DMS 273 (cell line): ENCODE measurements around the gene DLG2.
"Not testable (repeated sequence)": the region's sequence is repeated elsewhere in the genome, so short reads cannot be mapped to it uniquely, and the experiment has no call there.

Source experiments
- DNase-seq: peaks from one replicate; lab custom pipeline; 2025; ENCODE audit not compliant: unreplicated experiment; lab: John Stamatoyannopoulos, UW

DLG2 gene

DNA sequence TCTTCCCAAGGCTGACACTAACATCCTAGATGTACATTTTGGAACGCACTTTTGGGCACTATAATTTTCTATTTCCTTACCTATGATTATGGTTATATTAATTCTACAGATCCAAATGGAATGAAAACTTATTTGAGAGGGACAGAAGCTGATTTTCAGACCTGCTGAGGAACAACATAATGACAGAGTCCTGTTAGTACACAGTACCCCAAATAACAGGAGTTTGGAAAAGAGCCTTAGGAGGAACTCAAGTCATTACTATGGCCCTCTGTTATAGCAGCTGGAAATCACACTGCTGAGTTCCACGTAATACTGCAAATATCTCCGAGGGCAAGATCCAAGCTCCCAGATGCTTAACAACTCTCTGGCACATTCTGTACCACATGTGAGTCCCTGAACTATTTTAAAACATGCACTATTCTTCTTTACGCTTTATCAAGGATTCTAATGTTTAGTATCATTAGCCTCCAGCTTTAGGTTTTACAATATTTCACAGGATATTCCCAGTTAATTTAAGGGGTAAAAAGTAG is 1313.2 kb downstream of the DLG2 start:
- no peak for DNase-seq

DNA sequence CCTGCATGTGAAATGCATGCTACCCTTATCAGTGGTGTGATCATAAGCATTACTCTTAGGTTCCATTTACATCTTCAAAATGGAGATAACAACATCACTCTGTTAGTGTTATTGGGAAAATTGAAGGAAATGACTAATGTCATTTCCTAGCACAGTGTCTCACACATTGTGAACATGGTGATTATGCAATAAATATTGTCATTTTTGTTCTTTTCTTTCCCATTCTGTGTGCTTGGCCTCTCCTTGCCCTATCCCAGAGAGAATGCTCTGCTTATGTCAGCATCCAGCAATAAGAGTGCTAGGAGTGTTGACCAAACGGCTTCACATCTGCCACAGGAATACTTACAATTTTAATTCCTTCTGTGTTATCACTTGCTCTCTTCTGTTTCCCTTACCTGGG is 1316.9 kb downstream of the DLG2 start:
- no peak for DNase-seq

DNA sequence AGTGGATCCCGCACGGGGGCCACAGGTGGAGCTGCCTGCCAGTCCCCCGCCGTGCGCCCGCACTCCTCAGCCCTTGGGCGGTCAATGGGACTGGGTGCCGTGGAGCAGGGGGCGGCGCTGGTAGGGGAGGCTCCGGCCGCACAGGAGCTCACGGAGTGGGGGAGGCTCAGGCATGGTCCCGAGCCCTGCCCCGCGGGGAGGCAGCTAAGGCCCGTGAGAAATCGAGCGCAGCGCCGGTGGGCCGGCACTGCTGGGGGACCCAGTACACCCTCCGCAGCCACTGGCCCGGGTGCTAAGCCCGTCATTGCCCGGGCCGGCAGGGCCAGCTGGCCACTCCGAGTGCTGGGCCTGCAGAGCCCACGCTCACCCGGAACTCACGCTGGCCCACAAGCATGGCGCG is 1318.7 kb downstream of the DLG2 start:
- DNase-seq: not testable (repeated sequence)

DNA sequence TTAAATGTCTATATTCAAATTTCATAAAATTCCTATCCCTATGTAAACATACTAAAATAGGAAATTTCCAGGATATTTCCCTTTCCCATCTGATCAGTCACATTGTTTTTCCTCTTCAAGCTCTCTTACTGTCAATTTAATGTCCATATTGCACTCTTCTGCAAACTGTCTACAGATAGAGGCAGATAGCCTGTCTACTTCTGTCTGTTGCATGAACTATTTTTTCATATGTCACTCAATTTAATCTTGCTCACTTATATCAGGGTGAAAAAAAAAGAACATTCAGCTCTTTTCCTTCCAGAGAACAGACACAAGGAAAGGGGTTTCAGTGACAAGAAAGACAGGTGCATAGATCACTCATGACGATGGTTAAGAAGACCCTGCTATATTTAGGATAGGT is 1327.1 kb downstream of the DLG2 start:
- no peak for DNase-seq

DNA sequence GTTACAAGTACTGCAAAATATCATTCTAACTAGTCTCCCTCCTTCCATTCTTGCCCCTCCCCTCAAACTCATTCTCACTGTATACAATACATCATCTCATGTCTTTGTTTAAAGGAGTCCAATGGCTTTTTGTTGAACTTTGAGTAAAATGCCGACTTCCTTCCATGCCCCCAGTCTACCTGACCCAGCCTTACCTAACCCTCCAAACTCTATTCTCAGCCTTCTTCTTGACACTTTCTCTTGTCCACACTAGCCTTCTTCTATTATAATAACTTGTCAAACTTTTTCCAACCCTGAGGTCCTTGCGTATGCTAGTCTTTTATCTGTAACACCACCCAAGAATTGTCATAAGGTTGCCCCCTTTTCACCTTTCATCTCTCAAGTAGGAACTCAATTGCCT is 1329.6 kb downstream of the DLG2 start:
- no peak for DNase-seq

DNA sequence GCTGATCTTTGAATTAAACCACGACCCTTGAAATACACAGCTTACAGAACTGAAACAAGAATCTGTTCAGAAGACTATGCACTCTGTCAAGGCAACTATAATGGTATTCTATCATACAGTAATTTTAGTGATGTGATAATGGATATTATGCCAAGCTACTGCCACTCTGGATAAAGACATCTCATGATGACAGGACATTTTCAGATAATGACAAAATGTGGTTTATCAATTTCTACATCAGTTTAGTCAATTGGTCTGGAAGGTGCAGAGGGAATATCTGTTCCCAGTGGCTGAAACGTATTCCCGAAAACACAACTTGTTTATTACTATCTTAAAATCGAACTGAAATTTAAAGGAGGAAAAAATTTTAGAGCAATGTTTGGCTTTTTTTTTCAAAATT is 1331.3 kb downstream of the DLG2 start:
- DNase-seq: no peak

DNA sequence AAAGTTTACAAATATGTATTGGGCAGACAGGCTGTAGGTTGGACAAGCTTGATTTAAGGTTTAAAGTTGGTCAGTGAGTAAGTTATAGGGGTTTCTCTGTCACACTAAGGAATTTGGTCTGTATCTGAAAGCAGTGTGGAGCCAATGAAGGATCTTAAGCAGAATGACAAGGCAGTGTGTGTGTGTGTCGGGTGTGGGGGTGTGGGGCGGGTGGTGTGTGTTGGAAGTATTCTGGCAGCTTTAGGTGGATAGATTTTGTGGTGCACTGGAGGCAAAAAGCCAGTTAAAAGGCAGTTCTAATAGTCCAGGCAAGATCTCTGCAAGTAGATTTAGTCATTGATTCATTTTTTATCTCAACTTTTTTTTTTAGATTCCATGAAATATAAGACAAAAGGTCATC is 1334.2 kb downstream of the DLG2 start:
- no peak for DNase-seq

DNA sequence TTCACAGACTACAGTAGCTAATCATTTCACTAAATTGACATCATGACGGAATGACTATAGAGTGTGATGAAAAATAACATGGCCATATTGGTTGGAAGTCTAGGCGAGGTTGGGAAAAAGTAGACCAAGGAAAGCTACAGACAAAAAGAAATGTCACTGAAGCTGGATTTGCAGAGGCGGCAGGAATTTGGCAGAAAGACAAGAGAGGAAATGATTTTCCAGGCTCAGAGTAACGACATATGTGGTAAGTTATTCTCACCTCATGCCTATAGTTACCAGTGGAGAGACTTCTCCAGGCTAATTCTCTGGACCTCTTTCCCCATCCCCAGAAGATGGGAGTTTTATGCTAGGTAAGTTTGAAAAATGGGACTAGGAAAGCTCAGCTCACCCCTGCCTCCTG is 1335.1 kb downstream of the DLG2 start:
- no peak for DNase-seq

DNA sequence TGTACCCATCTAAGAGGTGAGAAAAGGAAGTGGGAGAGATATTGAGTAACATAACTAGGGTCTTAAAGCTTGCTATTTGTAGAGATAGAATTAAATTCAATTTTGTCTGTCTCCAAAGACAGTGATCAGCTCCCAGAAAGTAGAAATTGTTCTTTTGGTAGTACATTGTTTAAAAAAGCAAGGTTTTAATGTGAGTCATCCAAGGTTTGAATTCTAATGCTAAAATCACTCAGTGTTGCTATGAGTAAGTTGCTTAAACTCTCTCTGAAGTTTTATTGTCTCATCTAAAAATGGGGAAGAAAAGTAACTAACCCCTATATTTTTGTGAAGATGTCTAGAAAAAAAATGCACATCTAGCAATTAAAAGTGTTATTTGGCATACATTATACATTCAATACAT is 1336.5 kb downstream of the DLG2 start:
- no peak for DNase-seq

DNA sequence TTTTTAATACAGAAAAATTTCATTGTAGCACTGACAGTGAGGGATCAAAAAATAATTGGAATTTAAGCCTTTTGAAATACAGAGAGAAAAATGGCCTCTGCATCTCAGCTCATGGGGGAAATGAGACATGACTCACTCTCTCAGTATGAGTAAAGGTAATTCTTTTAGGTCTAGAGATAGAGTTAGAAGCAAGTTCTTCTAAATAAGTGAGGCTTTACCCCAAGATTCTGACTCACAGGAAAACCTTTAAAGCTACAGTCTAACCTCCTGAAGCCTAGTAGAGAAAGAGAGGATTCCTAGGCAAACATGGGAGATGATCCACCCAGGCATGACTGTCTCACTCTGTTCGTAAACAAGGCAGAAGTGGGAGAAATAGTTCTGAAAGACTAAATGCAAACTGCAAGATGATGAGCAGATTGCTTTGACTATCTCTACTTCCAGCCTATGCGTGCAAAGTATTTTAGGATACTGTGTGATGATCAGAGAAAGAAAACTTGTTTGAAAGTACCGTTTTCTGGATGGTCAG is 1337.7 kb downstream of the DLG2 start:
- DNase-seq: no peak

DNA sequence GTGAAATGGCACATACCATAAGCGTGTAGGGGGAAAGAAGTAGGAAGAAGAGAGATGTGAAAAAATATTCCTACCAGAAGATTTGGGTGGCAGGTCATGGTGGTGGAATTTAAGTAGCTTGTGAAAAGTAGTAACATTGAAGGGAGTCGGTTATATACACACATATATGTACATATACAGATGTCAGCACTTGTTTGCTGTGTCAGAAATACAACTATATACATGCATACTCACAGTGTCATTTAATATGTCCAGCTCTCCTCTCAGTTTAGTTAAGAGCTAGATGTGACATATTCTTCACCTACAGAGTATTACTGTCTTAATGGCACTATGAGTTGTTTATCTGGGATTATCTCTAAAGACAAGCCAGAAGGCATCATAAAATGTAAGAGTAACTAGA is 1353.6 kb downstream of the DLG2 start:
- DNase-seq: no peak

DNA sequence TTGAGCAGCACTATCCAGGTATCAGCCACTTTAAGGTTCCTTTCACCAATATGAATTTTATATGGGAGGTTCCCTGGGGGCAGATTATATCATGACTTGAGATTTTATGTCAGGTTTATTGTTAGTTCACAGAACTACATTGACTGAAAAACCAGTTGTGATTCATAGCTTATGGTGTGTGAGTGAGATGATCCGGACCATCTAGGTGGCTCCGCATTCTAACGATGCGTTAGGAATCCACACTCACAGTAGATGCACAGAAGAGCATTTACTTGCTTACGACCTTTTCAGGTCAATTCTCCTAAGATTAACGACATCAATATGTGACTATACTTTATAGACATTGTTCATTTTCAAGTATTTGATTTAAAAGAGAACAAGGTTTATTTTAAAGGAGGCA is 1356.7 kb downstream of the DLG2 start:
- no peak for DNase-seq

DNA sequence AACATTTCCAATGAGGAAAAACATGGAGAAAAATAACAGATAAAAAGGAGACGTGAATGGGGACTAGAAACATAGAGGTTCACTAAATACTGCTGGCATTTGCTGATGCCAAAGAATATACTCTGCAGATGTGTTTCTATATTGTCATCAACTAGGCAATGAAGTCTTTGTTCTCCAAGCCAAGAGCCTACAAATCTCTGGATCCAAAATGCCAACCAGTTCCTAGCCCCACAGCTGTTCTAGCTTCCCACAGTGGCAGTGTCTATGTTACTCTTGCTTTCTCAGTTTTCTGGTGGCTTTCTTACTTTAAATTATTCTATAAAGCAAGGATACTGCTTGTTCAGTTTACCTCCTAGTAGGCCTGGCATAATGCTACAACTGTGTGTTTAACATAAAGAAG is 1363.1 kb downstream of the DLG2 start:
- DNase-seq: no peak

DNA sequence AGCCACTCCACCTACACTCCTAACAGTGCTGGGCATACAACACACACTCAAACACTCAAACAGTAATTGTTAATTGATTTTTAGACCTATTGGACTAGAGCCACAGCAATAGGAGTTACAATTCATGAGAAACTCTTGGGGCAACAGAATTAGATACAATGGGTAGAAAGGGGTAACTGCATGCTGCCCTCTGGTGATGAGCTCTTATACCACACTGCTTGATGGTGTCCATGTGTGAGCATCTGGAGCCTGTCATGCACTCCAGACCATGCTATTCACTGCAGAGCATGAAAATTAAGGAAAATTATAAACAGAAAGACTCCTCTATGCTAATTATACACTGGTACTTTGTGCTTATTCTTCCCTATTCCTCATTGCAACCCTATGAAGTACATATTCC is 1365.4 kb downstream of the DLG2 start:
- DNase-seq: peak; percentile 4

DNA sequence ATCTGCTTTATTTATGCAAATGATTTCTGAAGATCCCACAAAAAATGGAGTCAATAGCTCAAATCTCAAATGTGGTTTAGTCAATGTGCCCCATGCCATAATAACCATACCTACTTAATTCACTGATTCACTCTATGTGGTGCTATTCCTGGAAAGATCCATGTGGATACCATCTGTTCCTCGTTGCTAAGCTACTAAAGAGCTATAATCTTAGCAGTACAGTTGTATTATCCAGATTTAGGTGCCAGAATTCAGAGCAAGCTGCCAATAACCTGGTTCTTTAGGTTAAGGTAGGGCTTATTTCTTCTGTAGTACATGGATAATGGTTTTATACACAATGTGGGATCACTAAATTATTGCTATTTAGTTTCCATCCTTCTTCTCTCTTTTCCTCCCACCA is 1366.3 kb downstream of the DLG2 start:
- DNase-seq: peak; percentile 54

DNA sequence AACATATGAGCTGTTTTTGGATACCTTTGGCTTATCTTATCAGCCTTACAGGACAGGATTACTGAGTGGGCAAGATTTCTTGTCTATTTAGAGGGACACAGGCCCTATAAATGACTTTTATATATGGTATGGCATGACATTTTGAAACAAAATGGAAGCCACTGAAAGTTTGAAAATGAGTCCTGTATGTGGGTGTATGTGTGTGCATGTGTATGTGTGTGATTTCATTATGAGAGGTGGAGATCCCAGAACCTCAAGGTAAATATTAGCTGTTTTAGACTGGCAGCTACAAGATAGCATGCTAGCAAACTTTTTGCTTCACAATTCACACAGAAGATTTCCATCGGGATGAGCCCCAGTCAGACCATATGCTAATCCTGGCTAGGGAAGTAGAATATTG is 1370.5 kb downstream of the DLG2 start:
- no peak for DNase-seq

DNA sequence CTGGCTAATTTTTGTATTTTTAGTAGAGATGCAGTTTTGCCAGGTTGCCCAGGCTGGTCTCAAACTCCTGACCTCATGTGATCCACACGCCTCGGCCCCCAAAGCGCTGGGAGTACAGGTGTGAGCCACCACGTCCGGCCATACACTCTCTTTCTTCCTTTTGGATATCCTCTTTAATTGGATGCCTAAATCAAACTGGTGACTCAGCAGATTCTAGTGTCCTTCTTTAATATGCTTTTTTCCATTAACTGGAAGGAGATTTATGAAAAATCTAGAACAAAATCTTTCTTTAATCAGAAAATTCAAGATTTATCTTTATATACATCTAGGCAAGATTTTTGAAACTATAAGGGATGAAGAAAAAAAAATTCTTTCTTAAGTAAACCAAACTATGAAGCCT is 1371.7 kb downstream of the DLG2 start:
- DNase-seq: no peak

DNA sequence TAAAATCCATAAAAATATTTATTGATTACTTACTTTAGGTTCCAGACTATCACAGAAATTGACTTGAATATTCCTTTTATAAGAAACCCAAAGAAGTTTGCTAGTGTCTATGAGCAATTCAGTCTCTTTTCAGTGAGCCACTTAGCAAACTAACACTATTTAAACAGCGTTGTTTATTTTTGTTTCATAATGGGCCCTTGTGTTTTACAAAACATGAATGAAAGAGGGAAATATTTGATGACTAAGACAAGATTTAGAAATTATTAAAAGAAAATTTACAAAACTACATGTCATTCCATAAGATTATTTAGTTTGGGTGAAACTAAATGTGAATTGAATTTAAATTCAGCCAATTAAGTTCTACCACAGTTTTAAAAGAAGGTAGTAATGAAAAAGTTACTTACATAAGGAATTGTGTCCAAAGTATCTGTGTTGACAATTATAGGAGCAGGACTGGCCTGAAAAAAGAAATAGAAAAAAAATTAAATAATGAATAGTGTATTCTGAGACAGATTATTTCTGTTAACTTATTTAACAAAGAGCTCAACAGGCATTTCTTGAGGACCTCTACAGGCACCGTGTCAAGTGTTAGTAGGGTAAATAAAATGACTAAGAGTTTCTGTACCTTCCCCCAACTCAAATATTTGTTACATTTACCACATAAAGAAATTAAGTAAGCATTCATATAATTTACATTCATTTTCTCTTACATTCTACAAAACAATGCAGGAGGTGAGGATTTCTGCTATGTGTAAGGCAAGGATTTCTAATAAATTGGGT is 1376.1 kb downstream of the DLG2 start:
- no peak for DNase-seq

DNA sequence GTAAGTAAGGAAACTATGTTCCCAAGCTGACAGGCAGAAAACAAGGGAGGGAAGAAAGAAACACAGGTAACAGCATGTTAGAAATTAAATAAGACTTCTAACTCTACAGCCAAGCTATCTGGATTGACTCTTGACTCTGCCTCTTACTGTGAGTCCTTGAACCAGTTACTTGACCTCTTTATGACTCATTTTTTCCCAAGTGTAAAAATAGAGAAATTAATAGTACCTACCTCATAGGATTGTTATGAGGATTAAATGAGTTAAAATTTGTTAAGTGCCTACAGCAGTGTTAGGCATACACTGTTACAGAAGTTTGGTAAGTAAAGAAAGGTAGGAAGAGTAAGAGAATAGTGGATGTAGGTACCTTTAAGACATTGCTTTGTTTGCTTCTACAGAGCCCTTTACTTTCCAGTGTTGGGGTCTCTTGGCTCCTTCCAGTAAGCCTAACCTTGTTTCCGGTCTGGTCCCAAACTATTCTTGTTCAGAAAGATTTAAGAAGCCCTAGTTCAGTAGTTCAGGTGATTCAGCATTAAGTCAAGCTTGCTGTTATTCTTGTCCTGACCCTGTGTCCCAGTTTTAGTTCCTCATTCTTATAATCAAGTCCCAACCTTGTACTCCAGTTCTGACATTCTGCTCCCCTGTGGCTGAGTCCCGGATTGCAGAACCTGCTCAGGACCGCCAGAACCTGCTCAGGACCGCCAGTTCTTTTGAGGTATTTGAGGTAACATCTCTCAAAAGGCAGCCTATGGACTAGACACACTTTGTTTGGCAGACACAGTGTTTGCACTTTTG is 1377.6 kb downstream of the DLG2 start:
- no peak for DNase-seq

DNA sequence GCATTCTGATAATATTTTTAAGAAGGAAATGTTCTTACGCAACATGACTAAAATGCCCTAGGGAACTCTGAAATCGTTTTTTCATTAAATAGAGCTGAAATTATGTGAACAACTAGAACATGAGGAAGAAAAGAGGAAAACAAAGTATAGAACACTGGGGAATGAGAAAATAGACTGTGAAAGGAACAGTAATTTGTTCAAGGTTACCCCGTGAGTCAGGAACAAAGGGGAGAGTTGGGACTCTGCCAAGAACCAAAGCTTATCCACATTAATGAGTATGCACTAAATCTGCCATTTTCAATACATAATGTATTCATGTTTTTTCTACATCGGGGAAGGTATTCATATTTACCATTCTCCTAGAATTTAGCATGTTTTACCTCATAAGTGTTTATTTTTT is 1379.2 kb downstream of the DLG2 start:
- DNase-seq: no peak

DNA sequence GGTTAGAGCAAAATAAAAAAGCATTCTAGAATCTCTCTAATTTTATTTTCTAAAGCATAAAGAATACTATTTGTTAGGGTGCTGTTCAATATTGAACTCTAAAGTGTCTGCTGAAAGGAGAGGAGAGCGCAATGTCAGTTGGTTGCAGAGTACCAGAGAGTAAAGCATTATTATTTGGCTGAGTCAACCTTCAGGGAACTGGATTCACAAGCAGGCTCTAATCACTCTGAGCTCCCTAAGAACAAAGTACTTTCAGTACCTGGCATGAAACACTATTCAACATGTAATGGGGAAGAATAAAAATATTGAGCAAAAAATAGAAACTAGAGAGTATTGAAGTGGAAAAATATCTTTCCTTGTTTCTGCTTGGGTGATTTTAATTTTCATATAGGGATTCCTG is 1380.0 kb downstream of the DLG2 start:
- DNase-seq: no peak

DNA sequence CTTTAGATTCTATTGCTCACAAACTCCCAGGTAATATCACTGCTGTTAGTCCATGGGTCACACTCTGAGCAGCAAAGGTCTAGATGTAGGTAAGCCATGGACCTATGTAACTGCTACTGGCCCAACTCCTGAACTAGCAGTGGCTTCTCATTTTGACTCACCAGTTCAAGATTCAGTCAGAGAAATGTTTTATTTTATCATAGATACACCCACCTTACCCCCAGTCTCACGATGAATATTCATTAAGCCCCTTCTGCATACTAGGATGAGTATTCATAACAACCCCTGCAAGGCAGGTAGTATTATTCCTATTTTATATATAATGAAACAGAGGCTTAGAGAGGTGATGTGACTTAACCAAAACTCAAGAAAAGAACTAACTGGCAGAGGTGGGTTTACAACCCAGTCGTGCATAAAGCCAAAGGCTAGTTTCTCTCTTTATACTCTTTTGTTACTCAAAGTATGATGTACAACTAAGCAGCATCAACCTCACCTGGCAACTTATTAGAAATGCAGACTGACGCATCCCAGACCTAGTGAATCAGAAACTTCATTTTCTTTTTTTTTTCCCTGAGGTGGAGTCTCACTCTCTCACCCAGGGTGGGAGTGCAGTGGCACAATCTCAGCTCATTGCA is 1383.4 kb downstream of the DLG2 start:
- no peak for DNase-seq
